Natural killer cell treated with Interleukin-12 subunit alpha and Interleukin-12 subunit beta and Interleukin-15 and Interleukin-18, amount 100 ng/mL, for 72 hours (primary cell): ENCODE results near the gene ERBB2. TPM values are rescaled to one million over a fixed set of nuclear protein-coding genes. Genes with fewer than 3 reads are reported as not detected.
A peak's percentile ranks its signal among the peaks of the same experiment; 100 is the strongest.
"Not testable (repeated sequence)": the region's sequence is repeated elsewhere in the genome, so short reads cannot be mapped to it uniquely, and the experiment has no call there.

ENCODE experiments used
- ATAC-seq, 2 donors: fragments of 150-1000 bp; cut with Tn5 transposase in 1 of 2; sonication (Bioruptor Pico), chemical (Tn5 transposase) in 1 of 2; 2 replicates each; pipeline ENCODE4 v1.10.0; 2021
- DNase-seq: peaks from one replicate; pipeline ENCODE4 v3.0.0; 2022; ENCODE audit warnings: low spot score
- H3K27ac Mint-ChIP-seq, 2 donors: 1 replicate in 1 of 2; 2 replicates in 1 of 2; pipeline ENCODE4 v1.8.0; 2022; ENCODE audit warnings: mixed read lengths in 2 of 2, mild to moderate bottlenecking in 1 of 2, moderate library complexity in 1 of 2
- H3K27me3 Mint-ChIP-seq, 2 donors: 1 replicate in 1 of 2; 2 replicates in 1 of 2; pipeline ENCODE4 v1.8.0; 2022; ENCODE audit warnings: mixed read lengths in 2 of 2
- H3K36me3 Mint-ChIP-seq: one replicate; pipeline ENCODE4 v1.8.0; 2022; ENCODE audit warnings: mixed read lengths
- H3K4me1 Mint-ChIP-seq, 2 donors: 1 replicate in 1 of 2; 2 replicates in 1 of 2; pipeline ENCODE4 v1.8.0; 2022; ENCODE audit warnings: low read depth in 2 of 2, mixed read lengths in 2 of 2, mild to moderate bottlenecking in 1 of 2
- H3K4me3 Mint-ChIP-seq: one replicate; pipeline ENCODE4 v1.8.0; 2022; ENCODE audit warnings: mixed read lengths
- H3K9me3 Mint-ChIP-seq: 2 replicates; pipeline ENCODE4 v1.8.0; 2022; ENCODE audit warnings: mixed read lengths
- total RNA-seq, 2 donors: library from RNA; stranded (reverse); gene quantifications; one replicate each; pipeline ENCODE4 v1.2.3, GENCODE V29; 2022

Gene ERBB2
- total RNA-seq, 2 donors from 2014 or later, result 3.8 to 9.5 TPM

- DNase-seq, result no peak
Observed at GRCh38 chr17:39739885-39740356, 40.1 kb downstream of the ERBB2 start.

GRCh38 chr17:39740357-39741111, 40.7 kb downstream of the ERBB2 start:
- H3K9me3 Mint-ChIP-seq, result no peaks in the 10 kb centered on the region
- H3K4me1 Mint-ChIP-seq, result peaks cover 6 to 28% of the 10 kb centered on the region in 2 donors
- H3K27ac Mint-ChIP-seq, result peak overlapping the region in 1 of 2 donors; percentile 13
- ATAC-seq (no peak), DNase-seq (no peak)
- H3K4me3 Mint-ChIP-seq, result no peak overlapping the region
- H3K27me3 Mint-ChIP-seq, result peaks cover 7 to 8% of the 10 kb centered on the region in 2 donors
- H3K36me3 Mint-ChIP-seq, result no peaks in the 10 kb centered on the region

More at GRCh38 chr17:39739885-39740356, 40.1 kb downstream of the ERBB2 start:
- Mint-ChIP-seq H3K36me3 (no peaks in the 10 kb centered on the region), H3K27me3 (peaks cover 7 to 8% of the 10 kb centered on the region in 2 donors), H3K9me3 (no peaks in the 10 kb centered on the region), H3K27ac (no peak overlapping the region), H3K4me3 (no peak overlapping the region), H3K4me1 (peaks cover 6 to 28% of the 10 kb centered on the region in 2 donors)
- ATAC-seq, result no peak

GRCh38 chr17:39742126-39742855, 42.4 kb downstream of the ERBB2 start:
- no peak for DNase-seq
- peaks cover 4 to 7% of the 10 kb centered on the region in 2 donors for H3K27me3 Mint-ChIP-seq

GRCh38 chr17:39742856-39743436, 43.1 kb downstream of the ERBB2 start:
- Mint-ChIP-seq H3K27me3 (peaks cover 4 to 7% of the 10 kb centered on the region in 2 donors), H3K9me3 (no peaks in the 10 kb centered on the region)
- ATAC-seq, result no peak

More at GRCh38 chr17:39742126-39742855, 42.4 kb downstream of the ERBB2 start:
- Mint-ChIP-seq H3K27ac (no peak overlapping the region), H3K4me3 (no peak overlapping the region), H3K9me3 (no peaks in the 10 kb centered on the region), H3K4me1 (peaks cover 6 to 22% of the 10 kb centered on the region in 2 donors), H3K36me3 (no peaks in the 10 kb centered on the region)
- ATAC-seq, result no peak

GRCh38 chr17:39744075-39744835, 44.4 kb downstream of the ERBB2 start:
- H3K4me1 Mint-ChIP-seq, result peaks cover 0 to 12% of the 10 kb centered on the region in 2 donors

More at GRCh38 chr17:39742856-39743436, 43.1 kb downstream of the ERBB2 start:
- no peak for DNase-seq
- H3K4me1 Mint-ChIP-seq, result peaks cover 6 to 20% of the 10 kb centered on the region in 2 donors
- no peak overlapping the region for H3K27ac Mint-ChIP-seq
- H3K4me3 Mint-ChIP-seq, result no peak overlapping the region
- no peaks in the 10 kb centered on the region for H3K36me3 Mint-ChIP-seq

GRCh38 chr17:39744836-39745215, 45.0 kb downstream of the ERBB2 start:
- no peak overlapping the region for H3K4me3 Mint-ChIP-seq
- H3K27me3 Mint-ChIP-seq, result no peaks in the 10 kb centered on the region
- H3K9me3 Mint-ChIP-seq, result no peaks in the 10 kb centered on the region
- ATAC-seq (no peak), DNase-seq (no peak)
- peaks cover 0 to 11% of the 10 kb centered on the region in 2 donors for H3K4me1 Mint-ChIP-seq
- no peak overlapping the region for H3K27ac Mint-ChIP-seq
- no peaks in the 10 kb centered on the region for H3K36me3 Mint-ChIP-seq

More at GRCh38 chr17:39744075-39744835, 44.4 kb downstream of the ERBB2 start:
- Mint-ChIP-seq H3K27me3 (no peaks in the 10 kb centered on the region), H3K9me3 (no peaks in the 10 kb centered on the region), H3K36me3 (no peaks in the 10 kb centered on the region), H3K27ac (peak overlapping the region in 1 of 2 donors; percentile 21), H3K4me3 (no peak overlapping the region)
- ATAC-seq (no peak), DNase-seq (no peak)

GRCh38 chr17:39745335-39746144, 45.7 kb downstream of the ERBB2 start:
- no peak overlapping the region for H3K27ac Mint-ChIP-seq
- H3K4me1 Mint-ChIP-seq, result peaks cover 0 to 5% of the 10 kb centered on the region in 2 donors
- H3K4me3 Mint-ChIP-seq, result no peak overlapping the region
- H3K9me3 Mint-ChIP-seq, result no peaks in the 10 kb centered on the region
- no peaks in the 10 kb centered on the region for H3K36me3 Mint-ChIP-seq
- DNase-seq (no peak), ATAC-seq (no peak)
- no peaks in the 10 kb centered on the region for H3K27me3 Mint-ChIP-seq

GRCh38 chr17:39746145-39746461, 46.2 kb downstream of the ERBB2 start:
- Mint-ChIP-seq H3K27ac (peak overlapping the region in 1 of 2 donors; percentile 56), H3K4me1 (peaks cover 0 to 4% of the 10 kb centered on the region in 2 donors), H3K4me3 (no peak overlapping the region), H3K27me3 (no peaks in the 10 kb centered on the region), H3K9me3 (no peaks in the 10 kb centered on the region), H3K36me3 (no peaks in the 10 kb centered on the region)
- DNase-seq (no peak), ATAC-seq (no peak)

- Mint-ChIP-seq H3K9me3 (no peaks in the 10 kb centered on the region), H3K4me1 (peaks cover 5 to 10% of the 10 kb centered on the region in 2 donors), H3K27ac (peak overlapping the region in 1 of 2 donors; percentile 67), H3K4me3 (no peak overlapping the region), H3K36me3 (no peaks in the 10 kb centered on the region), H3K27me3 (no peaks in the 10 kb centered on the region)
- ATAC-seq, result no peak
- DNase-seq, result no peak
Observed at GRCh38 chr17:39747745-39748144, 47.9 kb downstream of the ERBB2 start.

- H3K9me3 Mint-ChIP-seq, H3K4me3 Mint-ChIP-seq, DNase-seq, H3K36me3 Mint-ChIP-seq, H3K27me3 Mint-ChIP-seq, H3K27ac Mint-ChIP-seq, ATAC-seq: not testable (repeated sequence)
- peaks cover 13 to 17% of the 10 kb centered on the region in 2 donors for H3K4me1 Mint-ChIP-seq
Observed at GRCh38 chr17:39748444-39749034, 48.7 kb downstream of the ERBB2 start.

- no peaks in the 10 kb centered on the region for H3K27me3 Mint-ChIP-seq
- H3K36me3 Mint-ChIP-seq, result no peaks in the 10 kb centered on the region
- DNase-seq, result no peak
- ATAC-seq, result no peak
- H3K9me3 Mint-ChIP-seq, result no peaks in the 10 kb centered on the region
- peaks cover 19 to 23% of the 10 kb centered on the region in 2 donors for H3K4me1 Mint-ChIP-seq
- H3K4me3 Mint-ChIP-seq, result no peak overlapping the region
- no peak overlapping the region for H3K27ac Mint-ChIP-seq
Observed at GRCh38 chr17:39750131-39751015, 50.5 kb downstream of the ERBB2 start.
